Measurements from ENCODE around the gene LPIN1. TPM values are rescaled to one million over a fixed set of nuclear protein-coding genes. Genes with fewer than 3 reads are reported as not detected.

LPIN1 gene
- total RNA-seq, 2 experiments from 2014 or later: 96.4 to 102 TPM

DNA sequence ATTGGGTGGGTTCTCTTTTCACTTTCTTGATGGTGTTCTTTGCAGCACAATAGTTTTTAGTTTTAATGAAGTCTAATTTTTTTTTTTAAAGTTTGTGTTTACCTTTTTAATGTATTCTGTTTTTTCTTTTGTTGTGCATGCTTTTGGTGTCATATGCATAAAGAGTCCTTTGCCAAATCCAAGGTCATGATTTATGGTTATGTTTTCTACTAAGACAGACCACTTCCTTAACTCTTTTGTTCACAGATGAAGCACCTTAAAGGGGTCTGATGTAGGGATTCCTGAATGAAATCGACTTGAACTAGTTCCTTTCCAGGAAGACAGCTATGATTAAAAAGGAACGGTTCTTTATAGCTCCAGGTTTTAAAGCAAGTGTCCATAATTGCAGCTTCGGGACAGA, 23.1 kb downstream of the LPIN1 start:
- peaks cover 65% of the 10 kb centered on the region for H3K36me3 Mint-ChIP-seq (ENCODE audit: low read depth)
- DNase-seq: no peak
- H3K27me3 Mint-ChIP-seq (ENCODE audit: low read depth): no peaks in the 10 kb centered on the region
- H3K9me3 Mint-ChIP-seq: no peaks in the 10 kb centered on the region
- intact Hi-C loops (cut with micrococcal nuclease): no loop called here
- no peak overlapping the region for H3K4me3 Mint-ChIP-seq
- CTCF ChIA-PET: interaction anchor here (1.0 to 1.2 kb wide), 3 partner anchors 12 to 77 kb away, joined by 3 to 5 read pairs (median 4); no protein-coding TSS in a partner anchor
- H3K27ac Mint-ChIP-seq: peak overlapping the region; percentile 23
- H3K4me1 Mint-ChIP-seq (ENCODE audit: low read depth): peaks cover 12% of the 10 kb centered on the region

DNA sequence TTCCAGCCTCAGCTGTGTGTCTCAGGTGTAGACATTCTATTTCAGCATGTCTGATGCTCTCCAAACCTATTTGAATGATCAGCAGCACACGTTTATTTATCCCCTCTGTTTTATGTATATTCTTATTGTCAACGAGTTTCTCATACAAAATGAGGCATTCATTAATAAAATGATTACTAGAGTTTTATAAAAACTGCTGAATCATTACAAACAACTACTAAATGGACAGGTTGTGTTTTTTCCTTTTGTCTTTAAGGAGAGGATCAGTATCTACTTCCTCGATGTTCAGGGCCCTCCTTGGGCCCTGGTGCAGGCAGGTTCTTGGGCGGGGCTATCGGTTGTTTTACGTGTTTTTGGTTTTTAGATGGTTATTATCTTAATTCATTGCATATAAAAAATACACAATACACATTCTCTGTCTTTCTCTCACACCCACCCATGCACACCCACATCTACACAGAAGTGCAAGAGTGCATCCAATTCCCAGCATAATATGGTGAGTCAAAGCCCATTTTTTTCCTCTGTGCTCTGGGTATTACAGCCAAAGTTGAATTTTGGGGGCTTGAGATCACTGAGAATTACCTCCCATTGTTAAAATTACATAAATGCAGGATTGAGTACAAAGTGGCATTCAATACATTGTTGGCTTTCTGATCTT, 24.2 kb downstream of the LPIN1 start:
- DNase-seq: no peak
- Mint-ChIP-seq H3K4me1 (ENCODE audit: low read depth) (peaks cover 21% of the 10 kb centered on the region), H3K27ac (peak overlapping the region; percentile 60), H3K36me3 (ENCODE audit: low read depth) (peaks cover 62% of the 10 kb centered on the region), H3K27me3 (ENCODE audit: low read depth) (no peaks in the 10 kb centered on the region), H3K9me3 (no peaks in the 10 kb centered on the region), H3K4me3 (no peak overlapping the region)
- CTCF ChIA-PET: interaction anchor here (1.0 to 1.8 kb wide), 3 partner anchors 9 to 18 kb away, joined by 3 to 6 read pairs (median 5); no protein-coding TSS in a partner anchor
- intact Hi-C loops (cut with micrococcal nuclease): no loop called here

- H3K27me3 Mint-ChIP-seq (ENCODE audit: low read depth): no peaks in the 10 kb centered on the region
- CTCF ChIA-PET: interaction anchor here (0.7 to 1.8 kb wide), 4 partner anchors 8 to 84 kb away, joined by 3 to 6 read pairs (median 3); no protein-coding TSS in a partner anchor
- no peak overlapping the region for H3K4me3 Mint-ChIP-seq
- intact Hi-C loops (cut with micrococcal nuclease): no loop called here
- no peak for DNase-seq
- H3K36me3 Mint-ChIP-seq (ENCODE audit: low read depth): peaks cover 53% of the 10 kb centered on the region
- H3K27ac Mint-ChIP-seq: no peak overlapping the region
- no peaks in the 10 kb centered on the region for H3K9me3 Mint-ChIP-seq
- H3K4me1 Mint-ChIP-seq (ENCODE audit: low read depth): peaks cover 28% of the 10 kb centered on the region
These were observed 25.7 kb downstream of the LPIN1 start for GRCh38 chr2:11771971-11772615.

DNA sequence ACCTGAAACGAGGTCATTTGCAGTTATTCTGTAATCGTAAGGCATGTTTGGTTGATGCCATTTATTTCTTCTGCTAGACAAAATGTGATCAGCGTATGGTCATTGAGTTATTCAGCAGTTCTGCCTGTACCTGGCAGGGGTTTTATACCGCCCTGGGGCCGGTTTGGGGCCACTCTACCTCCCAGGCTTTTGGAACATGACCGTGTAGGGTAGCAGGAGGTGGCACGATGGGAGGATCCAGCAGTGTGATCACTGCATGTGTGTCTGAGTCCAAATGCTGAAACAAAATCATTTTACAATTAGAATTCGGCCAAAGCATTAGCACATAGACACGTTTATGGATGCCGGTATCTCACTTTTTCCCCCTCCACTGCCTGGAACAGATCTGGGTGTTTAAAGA, 26.7 kb downstream of the LPIN1 start:
- H3K27ac Mint-ChIP-seq: peak overlapping the region; percentile 87

GRCh38 chr2:11773747-11774525, 27.5 kb downstream of the LPIN1 start:
- peaks cover 57% of the 10 kb centered on the region for H3K36me3 Mint-ChIP-seq (ENCODE audit: low read depth)
- intact Hi-C loops (cut with micrococcal nuclease): no loop called here
- peak overlapping the region; percentile 87 for H3K27ac Mint-ChIP-seq
- no peaks in the 10 kb centered on the region for H3K9me3 Mint-ChIP-seq
- H3K4me1 Mint-ChIP-seq (ENCODE audit: low read depth): peaks cover 46% of the 10 kb centered on the region
- CTCF ChIA-PET: interaction anchor here (0.9 to 2.3 kb wide), 7 partner anchors 10 to 81 kb away, joined by 3 to 18 read pairs (median 4); partner anchors contain the start of gene LPIN1
- no peak overlapping the region for H3K4me3 Mint-ChIP-seq
- no peaks in the 10 kb centered on the region for H3K27me3 Mint-ChIP-seq (ENCODE audit: low read depth)
- DNase-seq: no peak

More for the DNA sequence above, 26.7 kb downstream of the LPIN1 start:
- Mint-ChIP-seq H3K4me3 (no peak overlapping the region), H3K9me3 (no peaks in the 10 kb centered on the region), H3K27me3 (ENCODE audit: low read depth) (no peaks in the 10 kb centered on the region), H3K4me1 (ENCODE audit: low read depth) (peaks cover 38% of the 10 kb centered on the region), H3K36me3 (ENCODE audit: low read depth) (peaks cover 57% of the 10 kb centered on the region)
- intact Hi-C loops (cut with micrococcal nuclease): no loop called here
- CTCF ChIA-PET: interaction anchor here (0.6 to 1.8 kb wide), 5 partner anchors 11 to 34 kb away, joined by 3 to 9 read pairs (median 4); partner anchors contain the start of gene LPIN1
- DNase-seq: no peak

GRCh38 chr2:11774600-11774999, 28.2 kb downstream of the LPIN1 start:
- Mint-ChIP-seq H3K27ac (peak overlapping the region; percentile 87), H3K27me3 (ENCODE audit: low read depth) (no peaks in the 10 kb centered on the region), H3K9me3 (no peaks in the 10 kb centered on the region), H3K36me3 (ENCODE audit: low read depth) (peaks cover 55% of the 10 kb centered on the region), H3K4me1 (ENCODE audit: low read depth) (peaks cover 53% of the 10 kb centered on the region), H3K4me3 (no peak overlapping the region)
- intact Hi-C loops (cut with micrococcal nuclease): no loop called here
- DNase-seq: no peak
- CTCF ChIA-PET: interaction anchor here (1.0 to 2.3 kb wide), 8 partner anchors 11 to 82 kb away, joined by 3 to 18 read pairs (median 6); no protein-coding TSS in a partner anchor

- CTCF ChIA-PET: interaction anchor here (0.7 to 2.3 kb wide), 8 partner anchors 10 to 91 kb away, joined by 3 to 18 read pairs (median 4); no protein-coding TSS in a partner anchor
- peaks cover 53% of the 10 kb centered on the region for H3K4me1 Mint-ChIP-seq (ENCODE audit: low read depth)
- no peak for DNase-seq
- peak overlapping the region; percentile 87 for H3K27ac Mint-ChIP-seq
- peaks cover 59% of the 10 kb centered on the region for H3K36me3 Mint-ChIP-seq (ENCODE audit: low read depth)
- H3K4me3 Mint-ChIP-seq: peak overlapping the region; percentile 24
- intact Hi-C loops (cut with micrococcal nuclease): loop anchor here (1.0 to 5.0 kb wide), 4 partner anchors 22 to 308 kb away; partner anchors contain the start of gene E2F6
- no peaks in the 10 kb centered on the region for H3K27me3 Mint-ChIP-seq (ENCODE audit: low read depth)
- no peaks in the 10 kb centered on the region for H3K9me3 Mint-ChIP-seq
These were observed 29.0 kb downstream of the LPIN1 start for GRCh38 chr2:11775384-11775783.

GRCh38 chr2:11777066-11777782, 30.8 kb downstream of the LPIN1 start:
- CTCF ChIA-PET: interaction anchor here (0.6 to 10.9 kb wide), 5 partner anchors 20 to 888 kb away, joined by 3 to 410 read pairs (median 40); partner anchors contain the start of gene LPIN1
- DNase-seq: no peak
- Mint-ChIP-seq H3K27me3 (ENCODE audit: low read depth) (no peaks in the 10 kb centered on the region), H3K36me3 (ENCODE audit: low read depth) (peaks cover 64% of the 10 kb centered on the region), H3K4me3 (no peak overlapping the region), H3K4me1 (ENCODE audit: low read depth) (peaks cover 53% of the 10 kb centered on the region), H3K27ac (peak overlapping the region; percentile 80), H3K9me3 (no peaks in the 10 kb centered on the region)
- intact Hi-C loops (cut with micrococcal nuclease): loop anchor here (5.0 kb wide), 2 partner anchors 195 to 310 kb away; partner anchors contain the start of gene E2F6

DNA sequence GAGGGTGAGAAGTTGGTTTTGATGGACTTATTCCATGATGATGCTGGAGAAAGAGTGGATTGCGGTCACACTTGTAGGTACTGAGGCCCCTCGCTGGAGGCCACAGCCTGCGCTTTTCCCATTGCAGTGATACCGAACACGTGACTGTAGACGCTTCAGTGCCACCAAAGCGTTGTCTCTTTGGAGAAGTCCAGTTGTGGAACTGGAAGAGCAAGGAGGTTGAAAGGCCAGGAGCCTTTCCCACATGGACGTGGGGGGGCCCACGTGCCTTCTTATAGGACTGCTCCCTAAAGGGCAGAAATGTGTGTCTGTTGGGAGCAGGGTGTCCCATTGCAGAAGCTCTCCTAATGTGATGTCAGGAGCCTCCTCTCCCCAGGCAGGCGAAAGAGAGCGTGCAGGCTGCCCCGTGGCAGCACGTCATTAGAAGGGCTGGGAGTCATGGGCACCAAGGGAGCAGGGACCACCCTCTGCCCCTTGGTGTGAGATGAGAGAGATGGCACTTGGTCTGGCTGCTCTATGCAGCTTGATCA, 31.5 kb downstream of the LPIN1 start:
- DNase-seq: no peak
- no peaks in the 10 kb centered on the region for H3K9me3 Mint-ChIP-seq
- no peaks in the 10 kb centered on the region for H3K27me3 Mint-ChIP-seq (ENCODE audit: low read depth)
- CTCF ChIA-PET: interaction anchor here (0.6 to 10.9 kb wide), 7 partner anchors 20 to 889 kb away, joined by 3 to 410 read pairs (median 10); partner anchors contain the start of gene LPIN1
- peaks cover 67% of the 10 kb centered on the region for H3K36me3 Mint-ChIP-seq (ENCODE audit: low read depth)
- H3K27ac Mint-ChIP-seq: peak overlapping the region; percentile 80
- peaks cover 53% of the 10 kb centered on the region for H3K4me1 Mint-ChIP-seq (ENCODE audit: low read depth)
- peak overlapping the region; percentile 45 for H3K4me3 Mint-ChIP-seq
- intact Hi-C loops (cut with micrococcal nuclease): loop anchor here (5.0 kb wide), 2 partner anchors 196 to 311 kb away; partner anchors contain the start of gene E2F6

DNA sequence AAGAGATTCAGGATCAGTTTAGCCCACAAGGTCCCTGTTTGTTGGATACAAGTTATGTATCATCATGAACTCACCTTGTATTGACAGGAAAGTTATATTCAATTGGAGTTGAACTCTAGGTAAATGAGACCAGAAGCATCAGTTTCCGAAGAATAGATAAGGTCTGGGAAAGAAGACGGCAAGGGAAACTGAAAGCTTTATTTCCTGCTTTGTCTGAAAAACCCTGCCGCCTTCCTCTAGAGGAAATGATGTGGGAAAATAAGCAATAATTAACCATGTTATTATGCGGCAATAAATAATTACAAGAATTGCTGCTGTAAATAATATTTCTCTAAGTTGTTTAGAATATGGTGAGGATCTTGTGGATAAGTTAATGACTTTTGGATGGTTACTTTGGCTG, 32.0 kb downstream of the LPIN1 start:
- Mint-ChIP-seq H3K27ac (peak overlapping the region; percentile 80), H3K4me3 (peak overlapping the region; percentile 45), H3K27me3 (ENCODE audit: low read depth) (no peaks in the 10 kb centered on the region), H3K9me3 (no peaks in the 10 kb centered on the region), H3K36me3 (ENCODE audit: low read depth) (peaks cover 68% of the 10 kb centered on the region), H3K4me1 (ENCODE audit: low read depth) (peaks cover 51% of the 10 kb centered on the region)
- DNase-seq: no peak
- CTCF ChIA-PET: interaction anchor here (0.9 to 10.9 kb wide), 6 partner anchors 20 to 87 kb away, joined by 4 to 410 read pairs (median 25); partner anchors contain the start of gene LPIN1
- intact Hi-C loops (cut with micrococcal nuclease): loop anchor here (5.0 kb wide), 2 partner anchors 196 to 311 kb away; partner anchors contain the start of gene E2F6
